D721Med (cell line): ENCODE data around the gene SMPDL3A.

Source experiments
- DNase-seq: peaks from one replicate; pipeline ENCODE4 v3.0.0; 2011; ENCODE audit warnings: low spot score; ENCODE audit not compliant: insufficient read length
- FAIRE-seq: peaks from 2 replicates; lab custom pipeline; 2011; peaks lifted over from hg19 to GRCh38; lab: Jason Lieb, UNC
- TF ChIP-seq, protein P1 (sequence below): IDR thresholded peaks from 2 replicates; pipeline ENCODE4 v1.5.1; 2012; ENCODE audit warnings: mild to moderate bottlenecking, control low read depth; ENCODE audit not compliant: insufficient read depth; ENCODE audit errors: missing control alignments

The SMPDL3A gene

DNA sequence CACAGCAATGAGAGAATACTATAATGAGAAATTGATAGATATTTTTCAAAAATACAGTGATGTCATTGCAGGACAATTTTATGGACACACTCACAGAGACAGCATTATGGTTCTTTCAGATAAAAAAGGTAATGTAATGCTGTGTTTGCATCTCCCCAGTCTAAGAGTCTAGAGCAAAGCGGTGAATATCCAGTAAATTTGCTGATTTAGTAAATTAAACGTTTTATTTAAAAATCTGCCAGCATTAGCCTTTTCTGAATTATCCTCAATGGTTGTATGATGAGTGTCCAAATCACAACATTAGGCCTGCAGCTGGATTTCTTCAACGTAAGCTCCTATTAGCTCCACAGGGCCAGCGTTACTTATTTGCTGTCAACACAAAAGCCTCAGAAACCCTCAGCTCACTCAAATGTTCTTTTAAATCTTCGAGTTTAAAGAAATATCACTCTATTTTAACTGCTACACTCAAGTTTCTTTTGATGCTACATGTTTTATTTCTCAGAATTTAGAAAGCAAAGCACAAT lies 16.0 kb downstream of the SMPDL3A start:
- no peak for FAIRE-seq
- TF ChIP-seq, protein P1, sequence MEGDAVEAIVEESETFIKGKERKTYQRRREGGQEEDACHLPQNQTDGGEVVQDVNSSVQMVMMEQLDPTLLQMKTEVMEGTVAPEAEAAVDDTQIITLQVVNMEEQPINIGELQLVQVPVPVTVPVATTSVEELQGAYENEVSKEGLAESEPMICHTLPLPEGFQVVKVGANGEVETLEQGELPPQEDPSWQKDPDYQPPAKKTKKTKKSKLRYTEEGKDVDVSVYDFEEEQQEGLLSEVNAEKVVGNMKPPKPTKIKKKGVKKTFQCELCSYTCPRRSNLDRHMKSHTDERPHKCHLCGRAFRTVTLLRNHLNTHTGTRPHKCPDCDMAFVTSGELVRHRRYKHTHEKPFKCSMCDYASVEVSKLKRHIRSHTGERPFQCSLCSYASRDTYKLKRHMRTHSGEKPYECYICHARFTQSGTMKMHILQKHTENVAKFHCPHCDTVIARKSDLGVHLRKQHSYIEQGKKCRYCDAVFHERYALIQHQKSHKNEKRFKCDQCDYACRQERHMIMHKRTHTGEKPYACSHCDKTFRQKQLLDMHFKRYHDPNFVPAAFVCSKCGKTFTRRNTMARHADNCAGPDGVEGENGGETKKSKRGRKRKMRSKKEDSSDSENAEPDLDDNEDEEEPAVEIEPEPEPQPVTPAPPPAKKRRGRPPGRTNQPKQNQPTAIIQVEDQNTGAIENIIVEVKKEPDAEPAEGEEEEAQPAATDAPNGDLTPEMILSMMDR: no peak
- no peak for DNase-seq

GRCh38 chr6:122806291-122806690 lies 17.2 kb downstream of the SMPDL3A start:
- peak; percentile 29 for FAIRE-seq
- DNase-seq: no peak
- TF ChIP-seq, protein P1: no peak

GRCh38 chr6:122808121-122808885 lies 19.2 kb downstream of the SMPDL3A start:
- DNase-seq: no peak
- TF ChIP-seq, protein P1: no peak
- peak; percentile 46 for FAIRE-seq

GRCh38 chr6:122809001-122809400 lies 19.9 kb downstream of the SMPDL3A start:
- FAIRE-seq (no peak), DNase-seq (no peak)
- TF ChIP-seq, protein P1: no peak

GRCh38 chr6:122809691-122810090 lies 20.6 kb downstream of the SMPDL3A start:
- FAIRE-seq (peak; percentile 29), DNase-seq (no peak)
- TF ChIP-seq, protein P1: no peak

DNA sequence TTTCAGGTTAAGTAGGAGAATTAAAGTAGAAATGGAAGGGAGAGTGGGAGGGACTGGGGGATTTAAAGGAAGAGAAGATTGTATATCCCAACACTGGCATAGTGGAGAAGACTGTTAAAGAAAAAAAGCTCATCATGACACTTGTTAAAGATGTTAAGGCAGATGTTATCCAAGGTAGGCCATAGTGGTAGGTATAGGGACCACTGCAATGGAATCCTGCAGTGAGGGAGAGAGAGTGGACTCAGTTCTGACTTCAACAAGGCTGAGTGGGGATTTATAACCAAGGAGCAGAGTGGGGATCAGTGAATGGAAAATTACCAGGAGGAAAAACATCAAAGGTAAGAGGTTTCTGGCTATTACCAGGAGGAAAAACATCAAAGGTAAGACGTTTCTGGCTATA lies 21.1 kb downstream of the SMPDL3A start:
- TF ChIP-seq, protein P1: no peak
- no peak for DNase-seq
- FAIRE-seq: no peak

- DNase-seq (no peak), FAIRE-seq (no peak)
Measured at GRCh38 chr6:122817358-122817757, 28.3 kb downstream of the SMPDL3A start.

More at GRCh38 chr6:122817358-122817757, 28.3 kb downstream of the SMPDL3A start:
- TF ChIP-seq, protein P1: no peak
